Memory B cell (primary cell): Measurements from ENCODE around the gene SLC22A13.
"Not testable (repeated sequence)": the region's sequence is repeated elsewhere in the genome, so short reads cannot be mapped to it uniquely, and the experiment has no call there.

Experiments used
- ATAC-seq: fragments of 150-1000 bp; cut with Tn5 transposase; 2 replicates; pipeline ENCODE4 v1.10.0; 2021; ENCODE audit warnings: low read depth, mild to moderate bottlenecking, moderate library complexity
- DNase-seq, 2 donors: peaks; one replicate each; pipeline ENCODE4 v3.0.0; 2022; ENCODE audit warnings: low spot score in 2 of 2
- H3K27ac Mint-ChIP-seq: one replicate; pipeline ENCODE4 v1.8.0; 2022; ENCODE audit warnings: mild to moderate bottlenecking, moderate library complexity, mixed read lengths
- H3K27me3 Mint-ChIP-seq: one replicate; pipeline ENCODE4 v1.8.0; 2022; ENCODE audit warnings: mixed read lengths
- H3K36me3 Mint-ChIP-seq: one replicate; pipeline ENCODE4 v1.8.0; 2022; ENCODE audit warnings: mild to moderate bottlenecking, mixed read lengths
- H3K4me1 Mint-ChIP-seq: one replicate; pipeline ENCODE4 v1.8.0; 2022; ENCODE audit warnings: mixed read lengths
- H3K4me3 Mint-ChIP-seq: one replicate; pipeline ENCODE4 v1.8.0; 2022; ENCODE audit warnings: mild to moderate bottlenecking, moderate library complexity, mixed read lengths
- H3K9me3 Mint-ChIP-seq: one replicate; pipeline ENCODE4 v1.8.0; 2022; ENCODE audit warnings: mixed read lengths

SLC22A13 gene

GRCh38 chr3:38274864-38275649 lies 9.4 kb downstream of the SLC22A13 start:
- DNase-seq = no peak
- Mint-ChIP-seq H3K36me3 (peaks cover 12% of the 10 kb centered on the region), H3K27ac (no peak overlapping the region), H3K4me1 (peaks cover 6% of the 10 kb centered on the region), H3K4me3 (no peak overlapping the region), H3K27me3 (no peaks in the 10 kb centered on the region), H3K9me3 (peaks cover 2% of the 10 kb centered on the region)
- no peak for ATAC-seq

GRCh38 chr3:38275658-38276057 lies 10.0 kb downstream of the SLC22A13 start:
- Mint-ChIP-seq H3K9me3 (peaks cover 2% of the 10 kb centered on the region), H3K4me1 (peaks cover 6% of the 10 kb centered on the region), H3K27me3 (no peaks in the 10 kb centered on the region), H3K36me3 (peaks cover 12% of the 10 kb centered on the region), H3K27ac (no peak overlapping the region), H3K4me3 (no peak overlapping the region)
- ATAC-seq = no peak
- no peak for DNase-seq

GRCh38 chr3:38276081-38276916 lies 10.7 kb downstream of the SLC22A13 start:
- Mint-ChIP-seq H3K27me3 (no peaks in the 10 kb centered on the region), H3K4me3 (no peak overlapping the region), H3K36me3 (peaks cover 10% of the 10 kb centered on the region), H3K27ac (no peak overlapping the region), H3K4me1 (peaks cover 6% of the 10 kb centered on the region), H3K9me3 (no peaks in the 10 kb centered on the region)
- ATAC-seq (no peak), DNase-seq (no peak)

- no peaks in the 10 kb centered on the region for H3K27me3 Mint-ChIP-seq
Measured at GRCh38 chr3:38276917-38277630, 11.5 kb downstream of the SLC22A13 start.

GRCh38 chr3:38278841-38279240 lies 13.2 kb downstream of the SLC22A13 start:
- ATAC-seq = no peak
- Mint-ChIP-seq H3K9me3 (no peaks in the 10 kb centered on the region), H3K36me3 (peaks cover 10% of the 10 kb centered on the region), H3K27ac (no peak overlapping the region), H3K4me1 (no peaks in the 10 kb centered on the region), H3K4me3 (no peak overlapping the region), H3K27me3 (no peaks in the 10 kb centered on the region)
- DNase-seq = no peak

More at GRCh38 chr3:38276917-38277630, 11.5 kb downstream of the SLC22A13 start:
- ATAC-seq (no peak), DNase-seq (no peak)
- Mint-ChIP-seq H3K36me3 (peaks cover 10% of the 10 kb centered on the region), H3K4me1 (peaks cover 6% of the 10 kb centered on the region), H3K9me3 (no peaks in the 10 kb centered on the region), H3K27ac (no peak overlapping the region), H3K4me3 (no peak overlapping the region)

- Mint-ChIP-seq H3K9me3 (no peaks in the 10 kb centered on the region), H3K4me3 (no peak within 1 kb of the TSS), H3K27ac (peak within 1 kb of the TSS; percentile 24), H3K27me3 (no peaks in the 10 kb centered on the region), H3K4me1 (no peaks in the 10 kb centered on the region), H3K36me3 (peaks cover 5% of the 10 kb centered on the region)
- DNase-seq = no peak
- ATAC-seq = no peak
Measured at GRCh38 chr3:38281895-38282686, 16.5 kb downstream of the SLC22A13 start, which contains the start of gene SLC22A14. Gene SLC22A14 (plus strand): TSS chr3:38282294. CDS start chr3:38306027, 23,733 bp downstream.

- peaks cover under 1% of the 10 kb centered on the region for H3K27me3 Mint-ChIP-seq
- DNase-seq = no peak
- H3K36me3 Mint-ChIP-seq = peaks cover under 1% of the 10 kb centered on the region
- no peaks in the 10 kb centered on the region for H3K4me1 Mint-ChIP-seq
- H3K9me3 Mint-ChIP-seq = no peaks in the 10 kb centered on the region
- no peak overlapping the region for H3K4me3 Mint-ChIP-seq
- H3K27ac Mint-ChIP-seq = no peak overlapping the region
- no peak for ATAC-seq
Measured at GRCh38 chr3:38283810-38284755, 18.5 kb downstream of the SLC22A13 start.

- Mint-ChIP-seq H3K4me1 (no peaks in the 10 kb centered on the region), H3K36me3 (no peaks in the 10 kb centered on the region), H3K4me3 (no peak overlapping the region)
Measured at GRCh38 chr3:38284756-38285150, 19.1 kb downstream of the SLC22A13 start.

GRCh38 chr3:38289286-38290217 lies 23.9 kb downstream of the SLC22A13 start:
- not testable (repeated sequence) for H3K9me3 Mint-ChIP-seq, H3K4me1 Mint-ChIP-seq, ATAC-seq, H3K27me3 Mint-ChIP-seq, DNase-seq, H3K4me3 Mint-ChIP-seq, H3K36me3 Mint-ChIP-seq, H3K27ac Mint-ChIP-seq

More at GRCh38 chr3:38284756-38285150, 19.1 kb downstream of the SLC22A13 start:
- no peak overlapping the region for H3K27ac Mint-ChIP-seq
- H3K27me3 Mint-ChIP-seq = peaks cover 3% of the 10 kb centered on the region
- no peaks in the 10 kb centered on the region for H3K9me3 Mint-ChIP-seq
- ATAC-seq = no peak
- no peak for DNase-seq

GRCh38 chr3:38297053-38297452 lies 31.4 kb downstream of the SLC22A13 start:
- H3K36me3 Mint-ChIP-seq, ATAC-seq, H3K27ac Mint-ChIP-seq, DNase-seq, H3K4me1 Mint-ChIP-seq, H3K9me3 Mint-ChIP-seq, H3K27me3 Mint-ChIP-seq, H3K4me3 Mint-ChIP-seq: not testable (repeated sequence)

GRCh38 chr3:38297537-38297936 lies 31.9 kb downstream of the SLC22A13 start:
- Mint-ChIP-seq H3K9me3 (no peaks in the 10 kb centered on the region), H3K4me3 (no peak overlapping the region), H3K4me1 (peaks cover 4% of the 10 kb centered on the region), H3K27me3 (peaks cover 9% of the 10 kb centered on the region), H3K36me3 (no peaks in the 10 kb centered on the region), H3K27ac (no peak overlapping the region)
- no peak for DNase-seq
- no peak for ATAC-seq
